HFFc6 (cell line): ENCODE results near the gene TMEM205. TPM values are rescaled to one million over a fixed set of nuclear protein-coding genes. Genes with fewer than 3 reads are reported as not detected.

Experiments
- DNase-seq: peaks from one replicate; pipeline ENCODE4 v3.0.0-alpha.2; 2018
- H3K27ac Mint-ChIP-seq: 2 replicates; pipeline ENCODE4 v1.8.0; 2020; ENCODE audit warnings: mild to moderate bottlenecking, mixed read lengths
- H3K27me3 Mint-ChIP-seq: 2 replicates; pipeline ENCODE4 v1.8.0; 2021; ENCODE audit warnings: mild to moderate bottlenecking, moderate library complexity, mixed read lengths; ENCODE audit not compliant: insufficient read depth
- H3K36me3 Mint-ChIP-seq: 2 replicates; pipeline ENCODE4 v1.8.0; 2021; ENCODE audit warnings: low read depth, mixed read lengths
- H3K4me1 Mint-ChIP-seq: 2 replicates; pipeline ENCODE4 v1.8.0; 2020; ENCODE audit warnings: low read depth, mixed read lengths
- H3K4me3 Mint-ChIP-seq: 2 replicates; pipeline ENCODE4 v1.8.0; 2020; ENCODE audit warnings: mild to moderate bottlenecking, moderate library complexity, mixed read lengths
- H3K9me3 Mint-ChIP-seq: 2 replicates; pipeline ENCODE4 v1.8.0; 2020; ENCODE audit warnings: mild to moderate bottlenecking, mixed read lengths
- total RNA-seq, 6 experiments: library from RNA; stranded (reverse); fragmentation: NEBNext Ultra II Directional; extraction: Animal tissue kit (Norgen Biotek cat#: 25700); gene quantifications; 2 replicates in 1 of 6; 3 replicates in 5 of 6; pipeline ENCODE4 v1.2.3, GENCODE V29; 2021
- TF ChIP-seq, protein P1 (sequence below): fragments of 200-600 bp; sonication (generic); IDR thresholded peaks from 2 replicates; pipeline ENCODE4 v1.5.0; 2021; ENCODE audit warnings: antibody characterized with exemption, mild to moderate bottlenecking

Gene TMEM205
- total RNA-seq, 6 experiments from 2014 or later: 36.9 to 51.8 (median 46.5) TPM

DNA sequence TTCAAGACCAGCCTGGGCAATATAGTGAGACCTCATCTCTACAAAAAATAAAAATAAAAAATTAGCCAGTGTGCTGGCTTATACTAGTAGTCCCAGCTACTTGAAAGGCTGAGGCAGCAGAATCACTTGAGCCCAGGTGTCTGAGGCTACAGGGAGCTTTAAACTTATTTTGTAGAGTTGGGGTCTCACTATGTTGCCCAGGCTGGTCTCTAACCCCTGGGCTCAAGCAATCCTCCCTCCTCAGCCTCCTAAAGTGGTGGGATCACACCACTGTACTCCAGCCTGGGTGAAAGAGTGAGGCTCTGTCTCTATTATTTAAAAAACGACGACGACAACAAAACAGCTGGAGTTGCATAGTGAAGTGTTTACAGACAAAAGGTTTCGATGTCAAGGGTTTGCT lies 14.6 kb downstream of the TMEM205 start:
- H3K9me3 Mint-ChIP-seq: no peaks in the 10 kb centered on the region
- peaks cover 28% of the 10 kb centered on the region for H3K36me3 Mint-ChIP-seq
- H3K27ac Mint-ChIP-seq: no peak overlapping the region
- H3K27me3 Mint-ChIP-seq: no peaks in the 10 kb centered on the region
- no peaks in the 10 kb centered on the region for H3K4me1 Mint-ChIP-seq
- TF ChIP-seq, protein P1, sequence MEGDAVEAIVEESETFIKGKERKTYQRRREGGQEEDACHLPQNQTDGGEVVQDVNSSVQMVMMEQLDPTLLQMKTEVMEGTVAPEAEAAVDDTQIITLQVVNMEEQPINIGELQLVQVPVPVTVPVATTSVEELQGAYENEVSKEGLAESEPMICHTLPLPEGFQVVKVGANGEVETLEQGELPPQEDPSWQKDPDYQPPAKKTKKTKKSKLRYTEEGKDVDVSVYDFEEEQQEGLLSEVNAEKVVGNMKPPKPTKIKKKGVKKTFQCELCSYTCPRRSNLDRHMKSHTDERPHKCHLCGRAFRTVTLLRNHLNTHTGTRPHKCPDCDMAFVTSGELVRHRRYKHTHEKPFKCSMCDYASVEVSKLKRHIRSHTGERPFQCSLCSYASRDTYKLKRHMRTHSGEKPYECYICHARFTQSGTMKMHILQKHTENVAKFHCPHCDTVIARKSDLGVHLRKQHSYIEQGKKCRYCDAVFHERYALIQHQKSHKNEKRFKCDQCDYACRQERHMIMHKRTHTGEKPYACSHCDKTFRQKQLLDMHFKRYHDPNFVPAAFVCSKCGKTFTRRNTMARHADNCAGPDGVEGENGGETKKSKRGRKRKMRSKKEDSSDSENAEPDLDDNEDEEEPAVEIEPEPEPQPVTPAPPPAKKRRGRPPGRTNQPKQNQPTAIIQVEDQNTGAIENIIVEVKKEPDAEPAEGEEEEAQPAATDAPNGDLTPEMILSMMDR: no peak
- no peak for DNase-seq
- no peak overlapping the region for H3K4me3 Mint-ChIP-seq

DNA sequence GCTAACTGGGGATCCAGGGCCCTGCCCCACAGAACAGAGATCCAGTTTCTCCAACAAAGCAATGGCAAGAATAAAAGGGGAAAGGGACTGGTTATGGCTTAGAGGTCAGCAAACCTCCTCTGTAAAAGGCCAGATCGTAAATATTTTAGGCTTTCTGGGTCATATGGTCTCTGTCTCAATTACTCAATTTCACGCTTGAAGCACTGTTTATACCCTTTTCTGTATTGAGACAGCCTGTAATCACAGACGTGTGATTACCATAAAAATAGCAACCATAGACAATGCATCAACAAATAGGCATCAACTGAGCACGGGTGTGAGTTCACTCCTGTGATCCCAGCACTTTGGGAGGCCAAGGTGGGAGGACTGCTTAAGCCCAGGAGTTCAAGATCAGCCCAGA lies 15.9 kb downstream of the TMEM205 start:
- TF ChIP-seq, protein P1: no peak
- no peaks in the 10 kb centered on the region for H3K9me3 Mint-ChIP-seq

DNA sequence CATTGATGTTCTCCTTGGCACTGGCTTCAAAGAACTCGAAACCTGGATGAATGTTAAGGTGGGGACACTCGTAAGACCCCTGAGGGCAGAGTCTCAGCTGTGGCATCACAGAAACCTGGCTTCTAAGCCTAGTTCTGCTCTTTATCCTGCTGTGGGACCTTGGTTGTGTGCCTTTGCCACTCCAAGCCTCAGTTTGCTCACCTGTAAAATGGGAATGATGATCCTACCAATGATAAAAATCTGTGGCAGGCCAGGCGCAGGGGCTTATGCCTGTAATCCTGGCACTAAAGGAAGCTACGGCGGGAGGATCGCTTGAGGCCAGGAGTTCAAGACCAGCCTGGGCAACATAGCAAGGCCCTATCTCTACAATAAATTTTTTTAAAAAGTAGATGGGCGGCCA lies 20.5 kb downstream of the TMEM205 start:
- TF ChIP-seq, protein P1: no peak
- Mint-ChIP-seq H3K27me3 (peaks cover 4% of the 10 kb centered on the region; the same call in 1 of the 2 replicates), H3K9me3 (no peaks in the 10 kb centered on the region), H3K27ac (no peak overlapping the region), H3K36me3 (no peaks in the 10 kb centered on the region), H3K4me1 (peaks cover 19% of the 10 kb centered on the region), H3K4me3 (no peak overlapping the region)
- DNase-seq: no peak

More for the DNA sequence above, 15.9 kb downstream of the TMEM205 start:
- Mint-ChIP-seq H3K36me3 (peaks cover 15% of the 10 kb centered on the region), H3K4me1 (no peaks in the 10 kb centered on the region), H3K27ac (no peak overlapping the region), H3K4me3 (no peak overlapping the region), H3K27me3 (no peaks in the 10 kb centered on the region)
- DNase-seq: no peak

DNA sequence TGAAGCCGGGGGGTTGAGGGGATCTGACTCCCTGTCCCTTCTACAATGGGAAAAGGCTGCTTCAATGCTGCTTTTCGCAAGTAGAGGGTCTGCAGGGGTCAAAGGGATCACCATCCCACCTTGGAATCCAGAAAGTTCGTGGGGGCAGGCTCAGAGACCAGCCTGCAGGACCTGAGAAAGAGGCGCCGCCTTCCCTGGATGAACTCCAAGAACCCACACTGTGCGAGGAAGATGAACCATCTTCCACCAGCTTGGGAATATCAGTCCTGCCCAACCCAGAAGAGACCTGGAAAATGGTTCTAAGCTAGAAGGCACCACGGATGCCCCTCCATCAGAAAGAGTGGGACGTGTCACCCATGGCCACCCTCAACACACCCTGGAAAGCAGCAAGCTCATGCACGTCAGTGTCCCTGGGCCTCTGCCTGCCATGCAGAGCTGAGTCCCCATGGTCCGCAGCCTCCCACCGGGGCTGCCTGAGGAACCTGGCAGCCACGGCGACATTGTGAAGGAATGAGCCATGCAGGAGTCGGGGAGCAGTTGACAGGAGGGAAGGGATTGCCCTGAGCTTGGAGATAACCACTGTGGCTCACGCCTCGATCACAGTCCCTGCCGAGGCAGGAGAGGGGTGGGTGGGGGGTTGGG lies 21.2 kb downstream of the TMEM205 start:
- no peaks in the 10 kb centered on the region for H3K36me3 Mint-ChIP-seq
- peaks cover 19% of the 10 kb centered on the region for H3K4me1 Mint-ChIP-seq
- peak overlapping the region; percentile 87 for H3K27ac Mint-ChIP-seq
- TF ChIP-seq, protein P1: no peak
- H3K4me3 Mint-ChIP-seq: peak overlapping the region; percentile 76; the same call in 1 of the 2 replicates
- H3K9me3 Mint-ChIP-seq: no peaks in the 10 kb centered on the region
- DNase-seq: no peak
- peaks cover 4% of the 10 kb centered on the region; the same call in 1 of the 2 replicates for H3K27me3 Mint-ChIP-seq

DNA sequence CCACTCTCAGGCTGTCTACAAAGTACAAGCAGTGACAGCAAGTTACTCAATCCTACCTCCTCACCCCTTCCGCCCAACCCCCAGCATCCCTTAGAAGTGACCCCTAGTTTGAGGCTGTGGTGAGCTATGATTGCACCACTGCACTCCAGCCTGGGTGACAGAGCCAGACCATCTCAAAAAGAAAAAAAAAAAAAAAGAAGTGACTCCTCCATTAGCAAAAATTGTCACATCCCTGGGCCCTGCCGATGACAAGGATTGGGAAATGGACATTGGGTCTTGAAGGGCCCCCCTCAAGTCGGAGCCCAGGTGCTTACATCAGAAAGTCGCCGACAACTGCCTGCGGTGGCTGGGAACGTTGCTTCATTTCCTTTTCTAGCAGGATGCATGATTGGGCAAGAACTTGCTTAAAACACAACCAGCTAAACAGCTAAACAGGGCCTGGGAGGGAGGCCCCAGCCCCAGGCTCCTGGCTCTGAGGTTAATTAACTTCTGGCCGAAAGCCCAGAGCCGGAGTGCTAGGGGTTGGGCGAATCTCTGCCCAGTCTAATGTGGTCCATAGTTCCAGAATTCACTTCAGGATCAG lies 21.9 kb downstream of the TMEM205 start:
- no peaks in the 10 kb centered on the region for H3K36me3 Mint-ChIP-seq
- no peaks in the 10 kb centered on the region for H3K9me3 Mint-ChIP-seq
- DNase-seq: peak; percentile 86
- TF ChIP-seq, protein P1: no peak
- peak overlapping the region; percentile 76 for H3K4me3 Mint-ChIP-seq
- peak overlapping the region; percentile 87 for H3K27ac Mint-ChIP-seq
- H3K4me1 Mint-ChIP-seq: peaks cover 19% of the 10 kb centered on the region
- peaks cover 4% of the 10 kb centered on the region; the same call in 1 of the 2 replicates for H3K27me3 Mint-ChIP-seq
